NOMO-1 (cell line): ENCODE results near the gene OR4F6.
A peak's percentile ranks its signal among the peaks of the same experiment; 100 is the strongest.

Source experiments
- DNase-seq, 2 experiments: peaks; one replicate each; lab custom pipeline; 2025; ENCODE audit not compliant: unreplicated experiment in 2 of 2; lab: John Stamatoyannopoulos, UW

The OR4F6 gene

GRCh38 chr15:101803676-101804075 is 367 bp downstream of the OR4F6 start:
- DNase-seq: no peak

- DNase-seq: no peak
Measured at GRCh38 chr15:101804375-101804774, 1.1 kb downstream of the OR4F6 start.

- DNase-seq: no peak
Measured at GRCh38 chr15:101804941-101805340, 1.6 kb downstream of the OR4F6 start.

- no peak for DNase-seq
Measured at GRCh38 chr15:101805605-101806345, 2.5 kb downstream of the OR4F6 start.

- DNase-seq: no peak
Measured at GRCh38 chr15:101807345-101807945, 4.1 kb downstream of the OR4F6 start.

- no peak for DNase-seq
Measured at GRCh38 chr15:101808201-101808600, 4.9 kb downstream of the OR4F6 start.

- DNase-seq: no peak
Measured at GRCh38 chr15:101810456-101810855, 7.1 kb downstream of the OR4F6 start.

- DNase-seq: peak in 1 of 2 experiments; percentile 0
Measured at GRCh38 chr15:101810876-101811275, 7.6 kb downstream of the OR4F6 start.

- DNase-seq: no peak
Measured at GRCh38 chr15:101811902-101812301, 8.6 kb downstream of the OR4F6 start, which contains the start of gene OR4F15. OR4F15 (plus strand) TSS chr15:101812202; CDS start chr15:101818187, 5,985 bp downstream.

GRCh38 chr15:101813803-101814534 is 10.7 kb downstream of the OR4F6 start:
- DNase-seq: no peak

- DNase-seq: no peak
Measured at GRCh38 chr15:101820781-101821180, 17.5 kb downstream of the OR4F6 start.

GRCh38 chr15:101827257-101827656 is 23.9 kb downstream of the OR4F6 start:
- DNase-seq: no peak

GRCh38 chr15:101828774-101829173 is 25.5 kb downstream of the OR4F6 start:
- DNase-seq: no peak

GRCh38 chr15:101841656-101842055 is 38.3 kb downstream of the OR4F6 start:
- no peak for DNase-seq

- no peak for DNase-seq
Measured at GRCh38 chr15:101844916-101845315, 41.6 kb downstream of the OR4F6 start.

- DNase-seq: no peak
Measured at GRCh38 chr15:101852356-101852755, 49.0 kb downstream of the OR4F6 start.
